Vagina (tissue), 2 donors: ENCODE measurements around the gene TCF25.

Experiments used
- POLR2A ChIP-seq, 2 donors: fragments of 450-650 bp; IDR thresholded peaks; one replicate each; pipeline ENCODE4 v1.6.1; 2017; ENCODE audit warnings: antibody characterized with exemption in 2 of 2, mild to moderate bottlenecking in 2 of 2, moderate library complexity in 2 of 2
- POLR2AphosphoS5 ChIP-seq, 2 donors: sonication (generic); formaldehyde crosslinking; IDR thresholded peaks; one replicate each; pipeline ENCODE4 v1.9.0; 2017; ENCODE audit warnings: antibody characterized with exemption in 2 of 2, mild to moderate bottlenecking in 2 of 2, low read depth in 1 of 2; ENCODE audit not compliant: insufficient read depth in 1 of 2
- TF ChIP-seq, protein P1 (sequence below), 3 experiments: fragments of 450-650 bp in 2 of 3; fragments of 200-600 bp in 1 of 3; sonication (generic) in 1 of 3; IDR thresholded peaks; one replicate each; pipeline ENCODE4 v1.5.1; 2017 to 2019; ENCODE audit warnings: antibody characterized with exemption in 3 of 3, mild to moderate bottlenecking in 2 of 3, moderate library complexity in 2 of 3

DNA sequence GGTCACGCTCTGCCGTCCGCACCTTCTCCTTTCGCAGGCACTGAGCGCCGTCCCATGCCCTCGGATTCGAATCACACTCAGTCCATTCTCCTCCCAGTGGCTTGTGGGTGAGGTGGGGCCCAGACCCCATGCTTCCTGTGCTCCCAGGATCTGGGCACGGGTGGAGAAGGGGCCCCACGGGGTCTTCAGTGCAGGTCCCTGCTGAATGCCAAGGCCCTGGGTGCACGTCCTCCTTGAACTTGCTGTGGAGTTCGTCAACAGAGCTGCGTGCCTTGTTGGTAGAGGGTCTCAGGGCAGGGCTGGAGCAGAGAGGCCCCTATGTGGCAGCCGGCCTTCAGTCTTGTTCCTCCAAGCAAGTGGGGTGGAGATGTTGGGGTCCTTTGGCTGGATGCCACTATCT, 38.0 kb downstream of the TCF25 start:
- TF ChIP-seq POLR2A (IDR thresholded peaks at IDR 0.05): no peak
- TF ChIP-seq, protein P1, sequence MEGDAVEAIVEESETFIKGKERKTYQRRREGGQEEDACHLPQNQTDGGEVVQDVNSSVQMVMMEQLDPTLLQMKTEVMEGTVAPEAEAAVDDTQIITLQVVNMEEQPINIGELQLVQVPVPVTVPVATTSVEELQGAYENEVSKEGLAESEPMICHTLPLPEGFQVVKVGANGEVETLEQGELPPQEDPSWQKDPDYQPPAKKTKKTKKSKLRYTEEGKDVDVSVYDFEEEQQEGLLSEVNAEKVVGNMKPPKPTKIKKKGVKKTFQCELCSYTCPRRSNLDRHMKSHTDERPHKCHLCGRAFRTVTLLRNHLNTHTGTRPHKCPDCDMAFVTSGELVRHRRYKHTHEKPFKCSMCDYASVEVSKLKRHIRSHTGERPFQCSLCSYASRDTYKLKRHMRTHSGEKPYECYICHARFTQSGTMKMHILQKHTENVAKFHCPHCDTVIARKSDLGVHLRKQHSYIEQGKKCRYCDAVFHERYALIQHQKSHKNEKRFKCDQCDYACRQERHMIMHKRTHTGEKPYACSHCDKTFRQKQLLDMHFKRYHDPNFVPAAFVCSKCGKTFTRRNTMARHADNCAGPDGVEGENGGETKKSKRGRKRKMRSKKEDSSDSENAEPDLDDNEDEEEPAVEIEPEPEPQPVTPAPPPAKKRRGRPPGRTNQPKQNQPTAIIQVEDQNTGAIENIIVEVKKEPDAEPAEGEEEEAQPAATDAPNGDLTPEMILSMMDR (IDR thresholded peaks at IDR 0.05): no peak
- no peak for TF ChIP-seq POLR2AphosphoS5 (IDR thresholded peaks at IDR 0.05; ENCODE audit: insufficient read depth in 1 of 2, low read depth in 1 of 2)
